Activated T-helper 1 cell treated with Interleukin-2 at 50 U/mL for 16 hours (primary cell): Measurements from ENCODE around the gene HRH3.
A peak's percentile ranks its signal among the peaks of the same experiment; 100 is the strongest.

Experiments used
- DNase-seq: peaks from one replicate; pipeline ENCODE4 v3.0.0-alpha.2; 2020; ENCODE audit warnings: low read depth

The HRH3 gene

DNA sequence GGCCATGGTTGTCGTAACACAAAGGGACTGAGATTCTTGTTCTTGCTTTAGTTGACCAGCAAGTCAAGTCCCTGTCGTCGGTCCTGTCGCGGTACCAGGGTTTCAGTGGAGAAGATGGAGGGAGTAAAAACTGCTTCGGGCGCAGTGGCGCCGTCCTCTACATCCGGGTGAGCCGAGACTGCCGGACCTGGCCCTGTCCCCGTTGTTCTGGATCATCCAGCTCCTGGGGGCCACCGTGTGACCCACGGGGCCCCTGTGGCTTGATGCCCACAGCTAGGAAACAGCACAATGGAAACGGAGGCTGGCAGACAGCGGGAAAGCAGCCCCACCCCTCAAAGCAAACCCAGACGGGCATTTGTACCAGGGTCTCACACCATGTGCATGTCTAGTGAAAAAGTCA is 22.3 kb downstream of the HRH3 start:
- DNase-seq = no peak

DNA sequence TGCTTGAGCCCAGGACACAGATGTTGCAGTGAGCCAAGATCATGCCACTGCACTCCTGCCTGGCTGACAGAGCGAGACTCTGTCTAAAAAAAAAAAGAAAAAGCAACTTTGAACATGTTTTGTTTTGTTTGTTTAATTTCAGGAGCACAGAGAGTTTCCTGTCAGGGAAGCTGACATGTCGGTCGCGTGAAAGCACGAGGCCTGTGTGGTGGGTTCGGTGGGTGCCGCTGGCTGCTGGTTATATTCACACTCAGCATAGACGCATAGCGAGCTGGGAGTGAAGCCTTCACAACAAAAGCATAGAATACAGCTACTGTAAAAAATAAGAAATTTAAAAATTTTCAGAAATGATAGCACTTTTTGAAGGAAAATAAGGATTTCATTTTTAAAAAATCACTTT is 22.8 kb downstream of the HRH3 start:
- no peak for DNase-seq

DNA sequence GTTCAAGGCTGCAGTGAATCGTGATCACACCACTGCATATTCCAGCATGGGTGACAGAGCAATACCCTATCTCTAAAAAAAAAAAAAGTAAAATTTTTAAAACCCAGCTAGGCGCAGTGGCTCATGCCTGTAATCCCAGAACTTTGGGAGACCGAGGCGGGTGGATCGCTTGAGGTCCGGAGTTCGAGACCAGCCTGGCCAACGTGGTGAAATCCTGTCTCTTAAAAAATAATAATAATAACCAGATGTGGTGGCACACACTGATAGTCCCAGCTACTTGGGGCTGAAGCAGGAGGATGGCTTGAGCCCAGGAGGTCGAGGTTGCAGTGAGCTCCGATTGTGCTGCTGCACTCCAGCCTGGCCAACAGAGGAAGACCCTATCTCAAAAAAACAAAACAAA is 23.8 kb downstream of the HRH3 start:
- no peak for DNase-seq

DNA sequence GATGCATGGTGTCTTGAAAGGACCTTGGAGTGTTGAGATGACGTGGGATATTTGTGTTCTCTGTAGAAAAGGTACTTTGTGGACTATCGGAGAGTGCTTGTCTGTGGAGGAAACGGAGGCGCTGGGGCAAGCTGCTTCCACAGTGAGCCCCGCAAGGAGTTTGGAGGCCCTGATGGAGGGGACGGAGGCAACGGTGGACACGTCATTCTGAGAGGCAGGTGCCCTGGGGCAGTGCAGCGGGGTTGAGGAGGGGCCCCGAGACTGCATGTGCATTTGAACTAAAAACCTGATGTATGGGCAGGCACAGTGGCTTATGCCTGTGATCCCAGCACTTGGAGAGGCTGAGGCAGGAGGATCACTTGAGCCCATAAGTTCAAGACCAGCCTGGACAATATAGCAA is 24.3 kb downstream of the HRH3 start:
- no peak for DNase-seq

DNA sequence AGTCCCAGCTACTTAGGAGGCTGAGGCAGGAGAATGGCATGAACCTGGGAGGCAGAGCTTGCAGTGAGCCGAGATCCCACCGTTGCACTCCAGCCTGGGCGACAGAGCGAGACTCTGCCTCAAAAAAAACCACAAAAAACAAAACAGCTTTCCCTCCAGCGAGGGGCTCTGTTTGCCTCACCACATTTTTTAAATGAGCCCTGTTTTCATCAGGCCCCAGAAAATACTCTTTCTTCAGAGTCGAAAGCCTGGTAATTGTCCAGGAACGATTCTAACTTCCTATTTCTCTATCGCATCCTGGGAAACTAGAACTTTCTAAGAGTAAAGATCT is 25.0 kb downstream of the HRH3 start:
- DNase-seq = no peak

DNA sequence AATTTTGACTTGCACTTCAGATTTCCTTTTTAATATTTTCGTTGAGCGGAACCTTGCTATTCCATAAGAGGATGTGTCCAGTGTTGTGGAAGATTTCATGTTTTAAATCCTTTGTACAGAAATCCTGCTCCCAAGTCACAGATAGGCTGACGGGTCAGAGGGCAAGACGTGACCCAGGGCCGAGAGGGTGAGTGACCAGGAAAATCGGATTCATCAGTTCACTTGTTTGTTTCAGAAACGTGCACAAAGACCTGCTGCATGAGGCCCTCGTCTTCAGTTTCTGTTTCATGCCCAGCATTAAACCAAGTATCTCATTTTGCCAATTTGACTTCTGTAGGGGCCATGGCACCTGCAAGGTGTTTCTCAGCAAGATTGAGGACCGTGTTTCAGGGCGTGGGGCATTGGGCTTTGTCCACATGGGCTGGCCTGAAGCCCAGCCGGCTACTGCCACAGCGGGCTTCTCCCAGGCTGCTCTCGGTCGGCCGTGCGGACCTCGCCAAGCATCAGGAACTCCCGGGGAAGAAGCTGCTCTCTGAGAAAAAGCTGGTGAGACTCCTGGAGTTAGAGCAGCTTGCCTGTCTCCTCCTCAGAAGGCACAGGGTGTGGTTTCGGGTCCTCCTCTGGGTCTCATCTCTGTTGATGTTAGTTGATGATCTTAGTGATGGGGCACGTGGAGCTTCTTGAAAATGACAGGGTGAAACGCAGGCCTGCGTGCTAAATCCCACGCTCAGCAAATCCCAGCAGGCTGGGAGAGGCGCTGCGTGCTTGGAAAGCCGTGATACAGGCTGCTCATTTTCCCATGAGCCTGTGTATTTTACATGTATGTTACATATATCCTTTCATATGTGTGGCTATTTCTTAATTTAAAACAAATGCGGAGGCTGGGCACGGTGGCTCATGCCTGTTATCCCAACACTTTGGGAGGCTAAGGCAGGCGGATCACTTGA is 26.7 kb downstream of the HRH3 start:
- no peak for DNase-seq

DNA sequence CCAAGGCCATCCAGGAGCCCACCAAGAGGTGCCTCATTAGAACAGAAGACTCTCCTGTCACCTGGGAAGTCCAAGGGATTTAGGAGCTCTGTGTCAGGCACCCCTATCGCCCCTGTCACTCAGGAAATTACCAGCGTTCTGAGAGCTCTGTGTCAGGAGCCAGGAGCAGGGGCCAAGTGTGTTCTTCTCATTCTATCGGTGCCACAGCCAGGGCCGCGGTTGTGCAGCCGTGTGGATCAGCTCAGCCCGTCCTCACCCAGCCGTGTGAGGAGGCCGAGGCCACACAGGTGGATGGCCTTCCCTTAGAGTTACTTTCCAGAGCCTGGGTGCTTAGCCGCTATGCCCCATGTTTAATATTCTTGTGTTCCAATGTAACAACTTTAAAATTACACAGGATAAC is 27.4 kb downstream of the HRH3 start:
- DNase-seq = no peak

DNA sequence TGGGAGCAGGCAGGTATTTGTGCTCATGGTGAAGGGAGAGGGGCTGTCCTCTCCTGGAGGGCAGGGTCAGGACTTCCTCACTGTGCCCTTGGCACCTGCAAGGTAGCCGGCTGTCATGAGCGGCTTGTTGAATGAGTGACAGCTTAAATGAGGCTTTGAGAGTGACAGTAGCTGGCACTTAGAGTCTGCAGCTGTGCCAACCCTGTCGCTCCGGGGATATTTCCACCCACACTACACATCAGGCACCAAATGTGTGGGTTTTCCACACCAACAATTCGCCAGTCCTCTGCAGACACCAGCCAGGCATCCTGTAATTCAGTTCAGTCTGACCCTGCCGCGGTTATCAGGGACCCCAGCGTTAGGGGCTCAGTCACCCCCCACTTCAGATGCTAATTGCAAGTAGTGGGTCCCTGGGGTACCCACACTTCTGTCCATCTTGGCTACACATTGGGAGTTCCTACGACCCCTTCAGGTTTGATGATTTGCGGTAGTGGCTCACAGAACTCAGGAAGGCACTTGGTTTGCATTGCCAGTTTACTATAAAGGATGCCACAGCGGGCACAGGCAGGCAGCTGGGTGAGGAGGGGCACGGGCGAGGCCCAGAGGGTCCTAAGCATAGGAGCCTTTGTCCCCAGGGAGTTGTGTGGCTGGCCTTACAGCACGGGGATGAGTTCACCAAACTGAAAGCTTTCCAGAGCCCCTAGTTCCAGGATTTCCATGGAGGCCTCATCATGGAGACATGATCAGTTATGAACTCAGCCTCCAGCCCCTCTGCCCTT is 28.1 kb downstream of the HRH3 start:
- no peak for DNase-seq

DNA sequence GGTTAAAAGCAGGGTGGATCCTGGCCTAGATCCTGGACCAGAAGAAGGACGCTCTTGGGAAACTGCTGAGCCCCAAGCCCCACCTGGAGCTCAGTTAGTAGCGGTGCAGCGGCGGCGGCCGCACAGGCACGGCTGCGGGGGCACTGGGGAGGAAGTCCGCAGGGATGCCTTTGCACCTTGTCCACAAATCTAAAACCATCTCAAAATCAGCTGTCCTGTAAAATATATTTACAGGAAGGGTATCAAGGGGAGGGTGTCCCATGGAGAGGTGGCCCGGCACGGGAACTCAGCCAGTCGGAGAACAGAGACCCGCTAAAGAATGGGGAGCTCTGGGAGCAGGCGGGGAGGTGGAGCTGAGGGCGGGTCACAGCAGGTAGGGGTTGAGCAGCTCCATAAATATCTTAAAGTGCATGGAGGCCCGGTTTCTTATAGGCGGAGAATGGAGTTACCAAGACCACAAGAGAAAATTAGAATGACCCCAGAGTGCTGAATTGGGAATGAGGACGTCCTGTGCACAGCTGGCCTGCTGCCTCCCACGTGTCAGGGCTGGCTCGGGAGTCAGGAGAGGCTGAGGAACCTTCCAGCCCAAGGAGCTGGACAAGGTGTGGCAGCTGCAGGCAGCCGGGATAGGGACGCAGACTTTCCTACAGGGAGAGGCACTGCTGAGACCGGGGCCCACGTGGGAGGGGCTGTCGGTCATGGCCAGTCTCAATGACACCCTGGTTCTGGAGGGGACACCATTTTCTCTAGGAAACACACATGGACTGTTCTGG is 29.3 kb downstream of the HRH3 start:
- no peak for DNase-seq

DNA sequence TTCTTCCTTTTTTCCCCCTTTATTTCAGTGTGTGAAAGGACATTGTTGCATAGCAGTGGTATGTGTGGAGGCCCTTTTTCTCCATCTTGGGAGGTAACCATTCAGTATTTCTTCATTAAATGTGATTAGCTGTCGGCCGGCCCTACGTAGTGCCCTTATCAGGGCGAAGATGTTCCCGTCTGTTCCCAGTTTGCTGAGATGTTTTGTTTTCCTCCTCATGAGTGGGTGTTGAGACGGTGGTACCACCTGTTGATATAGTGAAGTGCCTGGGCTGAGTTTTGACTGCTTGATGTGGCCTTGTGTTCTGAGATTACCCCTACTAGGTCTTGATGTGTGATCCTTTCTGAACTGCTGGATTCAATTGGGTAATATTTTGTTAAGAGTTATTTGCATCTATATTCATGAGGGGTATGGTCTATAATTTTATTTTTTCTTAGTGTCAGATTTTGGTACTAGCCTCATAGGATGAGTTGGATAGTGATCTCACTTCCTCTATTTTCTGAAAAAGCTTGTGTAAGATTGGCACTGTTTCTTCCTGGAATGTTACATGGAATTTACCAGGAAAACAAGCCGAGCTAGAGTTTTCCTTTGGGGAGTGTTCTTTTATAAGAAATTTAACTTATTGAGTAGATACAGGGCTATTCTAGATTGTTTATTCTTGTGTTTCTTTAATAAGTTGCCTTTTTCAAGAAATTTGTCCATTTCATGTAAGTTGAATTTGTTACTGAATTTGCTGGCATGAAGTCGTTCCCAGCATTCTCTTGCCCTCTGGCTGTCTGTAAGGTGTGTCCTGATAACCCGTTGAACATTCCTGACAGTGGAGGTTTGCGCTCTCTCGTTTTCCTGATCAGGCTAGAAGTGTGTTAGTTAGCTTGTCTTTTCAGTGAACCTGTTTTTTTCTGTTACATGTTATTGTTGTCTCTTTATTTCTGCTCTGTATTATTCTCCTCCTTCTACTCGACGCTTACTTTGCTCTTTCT is 32.9 kb downstream of the HRH3 start:
- no peak for DNase-seq

DNA sequence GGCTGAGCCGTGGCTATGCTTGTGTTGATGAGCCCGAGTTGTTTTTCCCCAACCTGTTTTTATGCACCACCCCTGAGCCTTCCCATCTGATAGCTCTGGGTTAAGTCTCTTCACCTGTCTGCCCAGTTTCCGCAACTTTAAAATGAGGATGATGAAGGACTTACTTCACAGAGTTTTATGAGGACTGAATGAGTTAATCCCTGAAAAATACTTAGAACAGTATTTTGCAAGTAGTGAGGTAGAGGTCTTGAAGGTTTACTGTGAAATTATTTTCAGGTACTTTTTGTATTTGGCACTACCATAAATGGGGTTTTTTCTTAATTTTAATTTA is 34.0 kb downstream of the HRH3 start:
- no peak for DNase-seq

DNA sequence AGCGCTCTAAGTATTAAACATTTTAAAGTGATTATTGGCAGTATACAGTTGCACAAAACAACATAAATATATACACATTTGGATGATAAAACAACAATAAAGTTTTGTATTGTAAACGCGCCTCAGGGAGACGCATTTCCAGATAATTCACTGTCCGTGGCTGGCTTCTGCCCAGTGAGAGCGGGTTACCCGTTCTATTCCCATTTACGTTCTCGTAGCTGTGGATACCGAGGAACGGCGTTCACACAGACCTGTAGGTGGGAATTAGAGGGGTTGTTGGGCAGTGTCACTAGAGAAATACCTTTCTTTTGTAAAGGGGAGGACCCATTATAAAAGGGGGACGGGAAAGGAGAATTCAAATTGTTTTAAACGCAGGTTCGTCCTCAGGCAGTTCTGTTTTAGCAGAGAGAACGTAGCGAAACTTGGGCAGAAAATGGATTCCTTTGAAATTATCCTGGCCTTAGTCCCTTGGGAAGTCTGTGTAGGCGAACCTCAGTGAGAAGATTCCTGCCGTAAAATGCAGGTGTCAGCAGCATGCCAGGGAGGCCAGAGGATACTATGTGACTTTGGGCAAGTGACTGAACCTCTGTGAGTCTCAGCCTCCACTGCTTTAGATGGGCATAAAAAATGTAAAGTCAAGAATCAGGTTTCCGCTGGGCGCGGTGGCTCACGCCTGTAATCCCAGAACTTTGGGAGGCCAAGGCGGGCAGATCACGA is 36.5 kb downstream of the HRH3 start:
- DNase-seq = no peak

DNA sequence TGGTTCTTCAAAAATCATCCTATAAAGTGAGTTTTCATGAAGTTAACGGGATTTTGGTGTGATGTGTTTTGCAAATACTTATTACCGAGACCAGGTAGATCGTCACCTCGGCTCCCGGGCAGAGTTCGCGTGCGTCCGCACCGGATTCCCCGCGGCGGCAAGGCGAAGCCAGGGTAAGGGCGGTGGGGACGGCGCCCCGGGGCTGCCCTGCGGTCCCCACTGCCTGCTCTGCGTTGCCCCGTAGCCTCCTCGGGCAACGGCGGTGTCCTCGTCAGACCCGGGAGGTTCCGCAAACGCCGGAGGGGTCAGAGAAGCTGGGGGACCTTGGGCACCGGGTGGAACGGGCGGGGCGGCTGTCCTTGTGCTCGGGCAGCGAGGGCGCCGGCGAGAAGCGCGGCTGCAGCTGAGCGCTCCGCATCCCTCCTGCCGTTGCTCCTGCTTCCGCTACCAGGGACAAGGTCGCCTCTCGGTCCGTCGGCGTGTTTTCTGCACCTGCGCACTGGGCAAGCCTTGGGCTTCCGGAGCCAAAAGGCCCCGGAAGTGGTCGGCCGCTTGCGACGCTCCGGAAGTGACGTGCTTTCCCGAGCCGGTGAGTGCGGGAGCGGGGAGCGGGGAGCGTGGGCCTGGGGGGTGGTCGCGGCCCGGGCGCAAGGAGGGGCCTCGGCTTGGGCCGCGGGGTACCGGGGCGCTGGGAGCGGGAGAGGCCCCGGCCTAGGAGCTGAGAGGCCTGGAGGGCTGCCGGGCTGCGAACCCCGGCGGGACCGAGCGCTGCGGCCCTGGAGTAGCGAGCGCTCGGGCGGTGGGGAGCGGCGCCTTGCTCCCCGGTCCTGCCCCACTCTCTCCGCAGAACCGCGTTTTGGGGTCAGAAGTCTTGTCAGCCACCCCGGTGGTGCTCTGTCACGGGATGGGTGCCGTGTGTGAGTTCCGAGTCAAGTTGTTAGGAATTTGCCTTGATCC is 37.3 kb downstream of the HRH3 start, which contains the start of gene MTG2:
TSS of gene MTG2 (plus strand) at position 560 of the 957 bp plus-strand sequence. CDS start 10,393 bp downstream, outside the sequence.
- DNase-seq = peak; percentile 89

DNA sequence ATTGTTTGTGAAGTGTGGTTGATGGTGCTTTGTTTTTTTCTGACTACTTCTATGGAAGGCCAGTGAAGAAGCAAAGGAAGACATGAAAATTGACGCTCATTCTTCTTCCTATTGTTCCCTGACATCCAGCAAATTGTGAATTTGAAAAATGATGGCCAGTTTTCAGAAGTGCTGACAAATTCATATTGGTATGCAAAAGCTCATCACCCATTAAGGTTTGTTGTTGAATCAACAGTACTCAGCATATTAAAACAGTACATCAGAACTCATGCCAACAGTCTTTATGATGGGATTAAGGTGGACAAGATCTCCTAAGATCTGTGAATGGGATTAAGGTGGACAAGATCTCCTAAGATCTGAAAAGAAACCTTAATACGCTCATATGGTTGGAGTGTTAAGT is 38.3 kb downstream of the HRH3 start:
- no peak for DNase-seq

DNA sequence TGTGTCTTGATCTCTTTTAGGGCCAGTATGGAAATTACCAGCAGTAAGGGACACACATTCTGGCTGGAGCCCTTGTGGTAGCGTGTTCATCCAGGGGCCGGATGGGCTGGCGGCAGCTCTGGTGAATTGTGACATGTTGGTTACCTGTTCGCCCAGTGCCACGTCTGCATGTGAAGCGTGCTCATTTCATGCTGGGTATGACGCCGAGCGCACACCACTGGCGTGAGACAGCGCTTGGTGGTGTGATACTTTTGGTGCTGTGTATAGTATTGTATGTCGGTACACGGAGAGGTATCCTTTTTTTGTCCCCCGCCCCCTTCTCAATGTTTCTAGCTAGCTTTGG is 40.9 kb downstream of the HRH3 start:
- no peak for DNase-seq

DNA sequence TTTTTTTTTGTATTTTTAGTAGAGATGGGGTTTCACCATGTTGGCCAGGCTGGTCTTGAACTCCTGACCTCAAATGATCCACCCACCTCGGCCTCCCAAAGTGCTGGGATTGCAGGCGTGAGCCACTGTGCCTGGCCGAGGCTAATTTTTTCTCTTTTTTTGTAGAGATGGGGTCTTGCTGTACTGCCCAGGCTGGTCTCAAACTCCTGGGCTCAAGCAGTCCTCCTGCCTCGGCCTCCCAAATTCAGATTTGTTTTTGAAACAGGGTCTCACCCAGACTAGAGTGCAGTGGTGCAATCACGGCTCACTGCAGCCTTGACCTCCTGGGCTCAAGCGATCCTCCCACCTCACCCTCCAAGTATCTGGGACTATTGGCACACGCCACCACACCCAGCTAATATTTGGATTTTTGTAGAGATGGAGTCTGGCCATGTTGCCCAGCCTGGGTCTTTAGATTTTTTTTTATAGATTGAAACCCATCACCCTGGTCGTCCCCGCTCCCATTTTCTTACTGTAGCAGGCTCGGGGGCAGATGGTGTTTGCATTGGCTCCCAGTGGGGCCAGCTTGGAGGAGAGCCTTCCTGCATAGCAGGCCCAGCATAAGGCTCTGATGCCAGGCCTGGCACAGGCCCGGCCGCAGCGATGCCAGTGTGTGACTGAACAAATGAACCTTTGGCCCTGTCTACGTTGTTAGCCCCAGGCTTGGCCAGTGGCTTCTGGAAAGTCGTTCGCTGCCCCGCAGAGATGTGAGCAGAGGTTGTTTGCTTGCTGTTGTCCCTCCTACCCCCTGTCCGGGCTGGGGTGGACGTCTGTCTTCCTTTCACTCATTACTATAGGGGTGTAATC is 41.5 kb downstream of the HRH3 start:
- DNase-seq = no peak

DNA sequence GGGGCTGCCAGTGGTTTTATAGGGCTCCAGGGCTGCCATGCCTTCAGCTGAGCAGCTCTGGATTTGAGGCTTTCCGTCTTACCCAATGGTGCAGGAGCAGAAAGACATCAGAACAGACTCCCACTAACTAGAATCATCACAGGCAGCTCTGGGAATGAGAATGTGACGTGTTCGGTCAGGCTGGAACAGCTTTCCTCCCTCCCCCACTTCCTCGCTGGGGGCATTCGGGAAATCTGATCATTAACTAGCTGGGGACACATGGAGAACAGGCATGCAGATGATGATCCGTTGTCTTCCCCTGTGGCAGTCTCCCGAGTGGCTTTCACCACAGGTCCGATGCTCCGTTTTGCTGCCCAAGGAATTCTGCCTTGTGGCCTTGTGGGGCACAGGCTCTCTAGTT is 42.8 kb downstream of the HRH3 start:
- no peak for DNase-seq

DNA sequence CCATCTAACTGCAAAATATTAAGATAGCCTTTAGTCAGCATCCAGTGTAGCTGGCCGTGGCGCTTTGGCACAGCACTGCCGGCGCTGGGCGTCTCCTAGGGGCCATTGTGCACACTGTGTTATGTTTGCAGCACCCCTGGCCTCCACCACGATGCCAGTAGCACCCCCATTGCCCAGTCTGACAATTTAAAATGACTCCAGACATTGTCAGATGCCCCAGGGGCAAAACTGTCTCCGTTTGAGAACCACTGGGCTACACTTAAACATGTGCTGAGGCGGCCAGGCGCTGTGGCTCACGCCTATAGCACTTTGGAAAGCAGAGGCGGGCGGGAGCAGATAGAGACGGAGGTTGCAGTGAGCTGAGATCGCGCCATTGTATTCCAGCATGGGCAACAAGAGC is 43.2 kb downstream of the HRH3 start:
- DNase-seq = no peak

DNA sequence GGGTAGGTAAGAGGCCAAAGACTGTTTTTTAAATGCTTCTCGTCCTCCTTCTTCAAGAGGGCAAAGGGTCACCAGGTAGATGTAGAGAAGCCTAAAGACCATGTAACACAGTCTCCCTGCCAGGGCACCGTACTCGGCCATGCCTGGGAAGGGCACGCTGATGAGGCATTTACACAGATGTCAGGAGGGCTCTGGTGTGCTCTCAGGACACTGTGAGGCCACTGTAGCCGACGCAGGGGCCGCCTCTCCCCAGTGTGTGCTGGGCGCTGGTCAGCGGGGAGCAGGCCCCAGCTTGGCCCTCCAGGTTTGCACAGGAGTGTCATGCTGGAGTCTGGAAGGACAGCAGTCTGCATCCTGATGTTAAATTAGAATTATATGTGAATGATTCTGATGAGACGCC is 44.4 kb downstream of the HRH3 start:
- DNase-seq = no peak
